GM19351 (cell line): ENCODE results near the gene LBHD2.
"Not testable (repeated sequence)": the region's sequence is repeated elsewhere in the genome, so short reads cannot be mapped to it uniquely, and the experiment has no call there.

Experiments
- ATAC-seq: cut with Tn5 transposase; IDR thresholded peaks from one replicate; pipeline ENCODE4 v1.9.1; 2021; ENCODE audit warnings: mild to moderate bottlenecking, moderate library complexity; ENCODE audit not compliant: unreplicated experiment

The LBHD2 gene

GRCh38 chr14:103117499-103117898, 33.5 kb downstream of the LBHD2 start:
- ATAC-seq, result not testable (repeated sequence)

DNA sequence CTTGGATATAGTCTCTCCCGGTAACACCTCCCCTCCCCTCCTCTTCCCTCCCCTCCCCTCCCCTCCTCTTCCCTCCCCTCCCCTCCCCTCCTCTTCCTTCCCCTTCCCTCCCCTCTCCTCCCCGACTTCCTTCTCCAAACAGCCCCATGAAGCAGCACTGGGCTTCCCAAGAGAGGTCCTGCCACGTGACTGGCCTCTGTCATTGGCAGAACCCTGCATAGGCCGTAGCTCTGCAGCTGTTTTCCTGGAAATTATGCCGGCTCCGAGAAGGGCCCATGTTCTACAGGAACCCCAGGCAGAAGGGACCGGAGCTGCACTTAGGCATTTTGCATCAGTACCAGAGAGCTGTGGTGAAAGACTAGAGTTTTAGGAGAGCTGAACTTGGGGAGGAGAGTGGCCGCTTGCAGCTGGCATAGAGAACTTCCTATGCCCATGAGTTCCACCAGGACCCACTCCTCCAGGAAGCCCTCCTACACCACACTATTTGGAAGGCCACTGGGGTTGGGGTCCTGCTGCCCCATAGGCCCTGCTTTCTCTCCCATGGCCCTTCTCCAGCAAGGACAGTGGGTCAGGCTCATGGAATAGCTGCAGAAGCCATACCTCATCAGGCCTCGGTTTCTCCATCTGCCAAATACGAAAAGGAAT, 34.1 kb downstream of the LBHD2 start:
- ATAC-seq, result no peak

DNA sequence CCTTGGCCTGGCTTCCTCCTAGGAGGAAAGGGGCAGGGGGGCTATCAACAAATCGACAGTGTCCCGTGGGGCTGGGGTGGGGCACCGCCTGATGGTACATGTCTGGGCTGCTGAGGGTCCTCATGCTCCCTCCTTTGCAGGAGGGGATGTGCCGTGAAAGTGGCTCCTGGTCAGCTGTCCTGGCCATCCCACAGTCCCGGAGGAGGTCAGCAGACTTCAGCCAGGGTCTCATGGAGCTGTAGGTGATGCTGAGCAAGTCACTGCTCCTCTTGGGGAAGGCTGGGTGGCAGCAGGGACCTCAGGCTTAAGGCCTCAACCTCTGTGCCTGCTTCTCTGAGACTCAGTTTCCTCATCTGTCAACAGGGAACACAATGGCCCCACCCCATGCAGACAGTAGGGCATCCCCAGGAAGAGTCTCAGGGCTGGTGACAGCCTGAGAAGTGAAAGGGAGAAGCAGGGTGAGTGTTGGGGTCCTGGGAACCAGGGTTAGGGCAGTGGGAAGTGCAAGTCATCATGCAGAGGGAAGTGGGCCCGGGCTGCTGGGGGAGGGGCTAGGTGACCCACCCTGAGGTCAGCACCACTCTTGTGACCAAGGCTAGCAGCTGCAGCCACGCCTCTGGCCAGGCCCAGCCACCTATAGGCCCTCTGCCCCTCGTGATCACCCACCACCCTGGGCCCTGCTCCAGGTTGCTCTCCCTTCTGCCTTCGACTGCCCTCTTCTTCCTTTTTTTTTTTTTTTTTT, 34.8 kb downstream of the LBHD2 start:
- no peak for ATAC-seq

DNA sequence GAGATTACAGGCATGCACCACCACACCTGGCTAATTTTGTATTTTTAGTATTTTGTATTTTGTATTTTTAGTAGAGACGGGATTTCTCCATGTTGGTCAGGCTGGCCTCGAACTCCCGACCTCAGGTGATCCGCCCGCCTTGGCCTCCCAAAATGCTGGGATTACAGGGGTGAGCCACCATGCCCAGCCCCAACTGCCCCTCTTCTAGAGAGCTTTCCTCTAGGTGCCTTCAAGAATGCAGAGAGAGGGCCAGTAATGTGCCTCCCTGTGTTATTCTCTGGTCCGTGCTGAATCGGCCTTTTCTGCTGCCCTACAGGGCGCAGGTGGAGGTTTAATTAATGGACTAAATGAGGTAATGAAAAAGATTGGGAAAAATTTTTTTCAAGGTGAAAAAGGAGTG, 35.5 kb downstream of the LBHD2 start:
- ATAC-seq, result not testable (repeated sequence)

- ATAC-seq, result no peak
Observed at GRCh38 chr14:103121121-103121845, 37.3 kb downstream of the LBHD2 start.

- ATAC-seq, result no peak
Observed at GRCh38 chr14:103121846-103122584, 38.0 kb downstream of the LBHD2 start.

- ATAC-seq, result no peak
Observed at GRCh38 chr14:103122585-103122946, 38.6 kb downstream of the LBHD2 start.

DNA sequence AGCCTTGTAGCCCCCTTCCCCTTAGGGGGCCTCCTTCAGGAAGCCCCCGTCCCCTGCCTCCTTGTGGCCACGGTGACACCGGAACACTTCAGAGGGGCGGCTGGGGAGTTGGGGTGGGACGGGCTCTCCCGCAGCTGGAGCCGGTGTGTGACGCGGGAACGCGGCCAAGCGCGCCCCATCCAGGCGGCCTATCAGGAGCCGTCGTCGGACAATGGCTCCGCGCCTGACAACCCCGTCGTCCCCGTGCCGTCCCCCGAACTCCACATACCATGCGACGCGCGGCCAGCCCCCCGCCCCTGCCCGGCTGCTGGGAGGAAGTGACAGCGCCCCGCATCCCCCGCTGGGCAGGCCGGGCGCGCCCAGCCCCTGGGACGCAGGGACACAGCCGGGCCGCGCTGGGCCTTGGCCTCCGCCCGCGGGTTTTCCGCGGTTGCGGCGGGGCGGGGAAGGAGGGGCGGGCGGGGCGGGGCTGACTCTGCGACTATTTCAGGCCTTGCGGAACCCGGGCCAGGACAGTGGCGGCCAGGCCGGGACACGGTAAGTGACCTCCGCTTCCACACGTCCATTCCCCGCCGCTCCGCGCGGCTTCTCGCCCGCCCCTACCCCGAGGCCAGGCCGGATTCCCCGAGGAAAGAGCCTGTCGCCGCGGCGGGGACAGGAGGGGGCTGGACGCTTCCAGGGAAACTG, 39.1 kb downstream of the LBHD2 start, which contains the start of gene TNFAIP2:
Gene TNFAIP2 (plus strand): TSS at position 515 of the 687 bp plus-strand sequence. CDS start 2,997 bp downstream, outside the sequence.
- no peak for ATAC-seq

DNA sequence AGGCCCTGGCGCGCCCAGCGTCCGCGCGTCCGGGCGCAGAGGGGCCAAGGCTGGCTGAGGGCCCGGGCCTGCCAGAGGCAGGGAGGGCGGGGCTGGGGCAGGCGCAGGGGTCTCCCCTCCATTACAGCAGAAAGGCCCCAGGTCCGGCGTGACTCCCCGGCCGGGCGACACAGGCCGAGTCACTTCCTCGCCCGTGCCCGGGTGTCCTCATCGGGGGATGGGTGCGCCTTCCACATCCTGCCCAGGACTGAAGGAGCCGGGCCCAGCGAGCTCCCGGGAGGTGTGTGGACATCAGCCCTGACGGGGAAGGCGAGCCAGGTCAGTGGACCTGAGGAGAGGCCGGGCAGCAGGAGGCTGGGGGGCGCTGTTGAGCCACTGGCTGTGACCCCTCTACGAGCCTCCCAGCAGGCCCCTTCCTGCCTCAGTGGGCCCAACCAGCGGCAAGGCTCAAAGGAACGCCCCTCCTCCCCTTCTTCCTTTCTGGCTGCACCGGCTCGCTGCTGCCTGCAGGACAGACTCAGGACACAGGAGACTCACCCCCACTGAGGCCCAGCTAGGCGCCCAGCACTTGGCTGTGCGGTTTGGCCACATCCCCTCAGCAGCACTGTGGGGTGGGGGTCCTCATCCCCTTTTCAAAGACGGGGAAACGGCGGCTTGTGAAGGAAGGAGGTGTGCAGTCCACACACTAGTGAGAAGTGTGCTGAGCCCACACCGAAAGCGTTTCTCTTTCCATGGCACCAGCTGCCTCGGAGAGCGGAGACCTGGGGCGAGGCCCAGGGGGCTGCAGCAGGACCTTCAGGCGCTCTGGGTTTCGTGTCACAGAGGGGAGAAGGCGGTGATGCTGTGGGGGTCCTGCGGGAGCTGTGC, 39.9 kb downstream of the LBHD2 start:
- no peak for ATAC-seq

- ATAC-seq, result no peak
Observed at GRCh38 chr14:103124501-103125001, 40.5 kb downstream of the LBHD2 start.

- no peak for ATAC-seq
Observed at GRCh38 chr14:103125098-103126070, 41.4 kb downstream of the LBHD2 start.

GRCh38 chr14:103126088-103126872, 42.3 kb downstream of the LBHD2 start:
- ATAC-seq, result no peak

GRCh38 chr14:103126873-103127304, 42.9 kb downstream of the LBHD2 start:
- ATAC-seq, result no peak

- no peak for ATAC-seq
Observed at GRCh38 chr14:103127356-103127755, 43.3 kb downstream of the LBHD2 start.

DNA sequence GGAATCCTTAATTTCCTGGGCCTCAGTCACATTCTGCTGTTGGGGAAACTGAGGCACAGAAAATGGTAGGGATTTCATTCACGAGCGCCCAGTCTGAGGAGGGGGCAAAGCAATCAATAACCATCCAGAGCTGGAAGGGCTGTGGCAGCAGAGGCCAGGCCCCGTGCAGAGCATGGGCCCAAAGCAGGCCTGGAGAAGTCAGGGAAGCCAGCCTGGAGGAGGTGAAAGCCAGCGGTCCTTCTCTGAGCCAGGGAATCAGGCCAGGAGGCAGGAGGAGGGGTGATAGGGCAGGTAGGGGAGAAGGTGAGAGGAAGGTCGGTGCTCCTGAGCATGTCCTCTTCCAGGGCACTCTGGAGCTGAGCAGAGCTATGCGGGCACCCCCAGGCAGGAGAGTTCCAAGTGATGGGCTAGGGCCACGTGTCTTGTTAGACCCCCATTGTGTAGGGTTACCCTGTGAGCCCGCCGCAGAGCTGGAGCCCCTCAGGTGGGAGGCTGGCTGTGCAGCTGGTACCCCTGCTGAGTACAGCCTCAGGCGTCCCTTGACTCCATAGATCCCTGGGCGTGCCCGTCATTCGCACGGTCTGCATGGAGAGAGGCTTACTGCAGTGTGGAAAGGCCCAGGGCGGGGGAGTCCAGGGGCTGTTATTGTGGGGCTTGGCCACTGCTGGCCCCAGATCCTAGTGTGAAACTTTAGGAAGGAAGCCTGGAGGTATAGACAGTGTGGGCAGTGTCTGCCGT, 44.0 kb downstream of the LBHD2 start:
- ATAC-seq, result no peak

- no peak for ATAC-seq
Observed at GRCh38 chr14:103128631-103129300, 44.8 kb downstream of the LBHD2 start.
